C4-2B (cell line): ENCODE measurements around the gene ACTL8.

Experiments used
- CTCF ChIP-seq: fragments of 450-650 bp; conservative IDR thresholded peaks from 2 replicates; pipeline ENCODE4 v1.5.1; 2017; ENCODE audit warnings: mild to moderate bottlenecking
- ZFX ChIP-seq: fragments of 450-650 bp; IDR thresholded peaks from 2 replicates; pipeline ENCODE4 v1.6.1; 2017

GRCh38 chr1:17742583-17742982 is 12.6 kb upstream of the ACTL8 start:
- TF ChIP-seq CTCF (no peak), ZFX (no peak)
